Neural cell (in vitro differentiated cells): ENCODE measurements around the gene PXDN.

Experiments used
- EZH2 ChIP-seq: fragments of 200-600, 300-800 bp; shearing (Covaris generic), sonication (generic); IDR thresholded peaks from 2 replicates; pipeline ENCODE4 v1.6.1; 2014; ENCODE audit warnings: antibody characterized with exemption, low read length, borderline replicate concordance, mild to moderate bottlenecking; ENCODE audit not compliant: insufficient read depth, poor library complexity, severe bottlenecking
- MXI1 ChIP-seq: fragments of 450-650 bp; conservative IDR thresholded peaks from 2 replicates; pipeline ENCODE4 v1.6.1; 2014; ENCODE audit warnings: antibody characterized with exemption, mild to moderate bottlenecking; ENCODE audit not compliant: poor library complexity, severe bottlenecking
- RAD21 ChIP-seq: fragments of 450-650 bp; conservative IDR thresholded peaks from 2 replicates; pipeline ENCODE4 v1.6.1; 2014; ENCODE audit warnings: antibody characterized with exemption, mild to moderate bottlenecking, moderate library complexity
- TAF1 ChIP-seq: IDR thresholded peaks from 2 replicates; pipeline ENCODE4 v1.6.1; 2012; ENCODE audit warnings: low read depth
- TF ChIP-seq, protein P1 (sequence below): fragments of 450-650 bp; IDR thresholded peaks from 2 replicates; pipeline ENCODE4 v1.5.1; 2014; ENCODE audit warnings: antibody characterized with exemption, mild to moderate bottlenecking, moderate library complexity; ENCODE audit not compliant: poor library complexity, severe bottlenecking
- TF ChIP-seq, protein P2 (sequence below): IDR thresholded peaks from 2 replicates; pipeline ENCODE4 v1.6.1; 2012; ENCODE audit warnings: borderline replicate concordance

- TF ChIP-seq, protein P1, sequence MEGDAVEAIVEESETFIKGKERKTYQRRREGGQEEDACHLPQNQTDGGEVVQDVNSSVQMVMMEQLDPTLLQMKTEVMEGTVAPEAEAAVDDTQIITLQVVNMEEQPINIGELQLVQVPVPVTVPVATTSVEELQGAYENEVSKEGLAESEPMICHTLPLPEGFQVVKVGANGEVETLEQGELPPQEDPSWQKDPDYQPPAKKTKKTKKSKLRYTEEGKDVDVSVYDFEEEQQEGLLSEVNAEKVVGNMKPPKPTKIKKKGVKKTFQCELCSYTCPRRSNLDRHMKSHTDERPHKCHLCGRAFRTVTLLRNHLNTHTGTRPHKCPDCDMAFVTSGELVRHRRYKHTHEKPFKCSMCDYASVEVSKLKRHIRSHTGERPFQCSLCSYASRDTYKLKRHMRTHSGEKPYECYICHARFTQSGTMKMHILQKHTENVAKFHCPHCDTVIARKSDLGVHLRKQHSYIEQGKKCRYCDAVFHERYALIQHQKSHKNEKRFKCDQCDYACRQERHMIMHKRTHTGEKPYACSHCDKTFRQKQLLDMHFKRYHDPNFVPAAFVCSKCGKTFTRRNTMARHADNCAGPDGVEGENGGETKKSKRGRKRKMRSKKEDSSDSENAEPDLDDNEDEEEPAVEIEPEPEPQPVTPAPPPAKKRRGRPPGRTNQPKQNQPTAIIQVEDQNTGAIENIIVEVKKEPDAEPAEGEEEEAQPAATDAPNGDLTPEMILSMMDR = no peak
- no peak for TF ChIP-seq RAD21
- no peak for TF ChIP-seq TAF1
- TF ChIP-seq, protein P2, sequence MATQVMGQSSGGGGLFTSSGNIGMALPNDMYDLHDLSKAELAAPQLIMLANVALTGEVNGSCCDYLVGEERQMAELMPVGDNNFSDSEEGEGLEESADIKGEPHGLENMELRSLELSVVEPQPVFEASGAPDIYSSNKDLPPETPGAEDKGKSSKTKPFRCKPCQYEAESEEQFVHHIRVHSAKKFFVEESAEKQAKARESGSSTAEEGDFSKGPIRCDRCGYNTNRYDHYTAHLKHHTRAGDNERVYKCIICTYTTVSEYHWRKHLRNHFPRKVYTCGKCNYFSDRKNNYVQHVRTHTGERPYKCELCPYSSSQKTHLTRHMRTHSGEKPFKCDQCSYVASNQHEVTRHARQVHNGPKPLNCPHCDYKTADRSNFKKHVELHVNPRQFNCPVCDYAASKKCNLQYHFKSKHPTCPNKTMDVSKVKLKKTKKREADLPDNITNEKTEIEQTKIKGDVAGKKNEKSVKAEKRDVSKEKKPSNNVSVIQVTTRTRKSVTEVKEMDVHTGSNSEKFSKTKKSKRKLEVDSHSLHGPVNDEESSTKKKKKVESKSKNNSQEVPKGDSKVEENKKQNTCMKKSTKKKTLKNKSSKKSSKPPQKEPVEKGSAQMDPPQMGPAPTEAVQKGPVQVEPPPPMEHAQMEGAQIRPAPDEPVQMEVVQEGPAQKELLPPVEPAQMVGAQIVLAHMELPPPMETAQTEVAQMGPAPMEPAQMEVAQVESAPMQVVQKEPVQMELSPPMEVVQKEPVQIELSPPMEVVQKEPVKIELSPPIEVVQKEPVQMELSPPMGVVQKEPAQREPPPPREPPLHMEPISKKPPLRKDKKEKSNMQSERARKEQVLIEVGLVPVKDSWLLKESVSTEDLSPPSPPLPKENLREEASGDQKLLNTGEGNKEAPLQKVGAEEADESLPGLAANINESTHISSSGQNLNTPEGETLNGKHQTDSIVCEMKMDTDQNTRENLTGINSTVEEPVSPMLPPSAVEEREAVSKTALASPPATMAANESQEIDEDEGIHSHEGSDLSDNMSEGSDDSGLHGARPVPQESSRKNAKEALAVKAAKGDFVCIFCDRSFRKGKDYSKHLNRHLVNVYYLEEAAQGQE = no peak
- TF ChIP-seq EZH2 = no peak
- TF ChIP-seq MXI1 = no peak
These were observed 107.4 kb downstream of the PXDN start for GRCh38 chr2:1636791-1637415.
